ENCODE data around the gene NAT9. TPM values are rescaled to one million over a fixed set of nuclear protein-coding genes. Genes with fewer than 3 reads are reported as not detected.

The NAT9 gene
- total RNA-seq = 36.7 and 41.0 TPM in 2 replicates

GRCh38 chr17:74776044-74776962, at the start of gene NAT9:
Gene NAT9, minus strand, starts transcription at chr17:74776345. Its CDS starts 647 bp downstream, at chr17:74775698.

GRCh38 chr17:74748529-74749278, 27.4 kb downstream of the NAT9 start, which contains the start of gene NHERF1:
Gene NHERF1, plus strand, starts transcription at chr17:74748628. Its CDS starts 219 bp downstream, at chr17:74748847.

GRCh38 chr17:74736513-74737298, 39.4 kb downstream of the NAT9 start, which contains the start of gene RAB37:
Gene RAB37, plus strand, starts transcription at chr17:74737256. Its CDS starts 17 bp downstream, at chr17:74737273.

Other genes starting within 250 kb of the NAT9 start
- gene CD300LB, start 244.9 kb downstream of the NAT9 start, total RNA-seq = not detected in 2 replicates
- gene CD300C, start 230.2 kb downstream of the NAT9 start, total RNA-seq = 0.13 TPM in 1 of 2 replicates, not detected in the other
- not detected in 2 replicates for gene CD300H, start 208.8 kb downstream of the NAT9 start, total RNA-seq
- gene CD300LD, start 184.1 kb downstream of the NAT9 start, total RNA-seq = not detected in 2 replicates
- not detected in 2 replicates for gene CD300E, start 152.6 kb downstream of the NAT9 start, total RNA-seq
- gene CD300LF, start 63.4 kb downstream of the NAT9 start, total RNA-seq = not detected in 2 replicates
- 1.1 and 2.5 TPM in 2 replicates for gene RAB37, start 39.1 kb downstream of the NAT9 start, total RNA-seq
- gene NHERF1, start 27.7 kb downstream of the NAT9 start, total RNA-seq = 22.6 and 30.1 TPM in 2 replicates
- gene GRIN2C, start 83.5 kb upstream of the NAT9 start, total RNA-seq = under 0.01 TPM in 1 of 2 replicates, not detected in the other
- gene FDXR, start 96.6 kb upstream of the NAT9 start, total RNA-seq = 16.6 and 19.6 TPM in 2 replicates
- not detected in 2 replicates for gene FADS6, start 117.3 kb upstream of the NAT9 start, total RNA-seq
- not detected in 2 replicates for gene USH1G, start 146.9 kb upstream of the NAT9 start, total RNA-seq
- not detected in 2 replicates for gene OTOP2, start 147.9 kb upstream of the NAT9 start, total RNA-seq
- gene OTOP3, start 159.6 kb upstream of the NAT9 start, total RNA-seq = not detected in 2 replicates
- gene HID1, start 196.4 kb upstream of the NAT9 start, total RNA-seq = 1.3 and 1.5 TPM in 2 replicates
- gene CDR2L, start 211.3 kb upstream of the NAT9 start, total RNA-seq = 11.2 and 11.9 TPM in 2 replicates
- gene MRPL58, start 236.3 kb upstream of the NAT9 start, total RNA-seq = 27.0 and 30.6 TPM in 2 replicates